ENCODE results near the gene FBN1. TPM values are rescaled to one million over a fixed set of nuclear protein-coding genes. Genes with fewer than 3 reads are reported as not detected.
A peak's percentile ranks its signal among the peaks of the same experiment; 100 is the strongest.

FBN1 gene
- total and polyA plus RNA-seq, 2 experiments from 2014 or later = 2.1 to 5.3 TPM

DNA sequence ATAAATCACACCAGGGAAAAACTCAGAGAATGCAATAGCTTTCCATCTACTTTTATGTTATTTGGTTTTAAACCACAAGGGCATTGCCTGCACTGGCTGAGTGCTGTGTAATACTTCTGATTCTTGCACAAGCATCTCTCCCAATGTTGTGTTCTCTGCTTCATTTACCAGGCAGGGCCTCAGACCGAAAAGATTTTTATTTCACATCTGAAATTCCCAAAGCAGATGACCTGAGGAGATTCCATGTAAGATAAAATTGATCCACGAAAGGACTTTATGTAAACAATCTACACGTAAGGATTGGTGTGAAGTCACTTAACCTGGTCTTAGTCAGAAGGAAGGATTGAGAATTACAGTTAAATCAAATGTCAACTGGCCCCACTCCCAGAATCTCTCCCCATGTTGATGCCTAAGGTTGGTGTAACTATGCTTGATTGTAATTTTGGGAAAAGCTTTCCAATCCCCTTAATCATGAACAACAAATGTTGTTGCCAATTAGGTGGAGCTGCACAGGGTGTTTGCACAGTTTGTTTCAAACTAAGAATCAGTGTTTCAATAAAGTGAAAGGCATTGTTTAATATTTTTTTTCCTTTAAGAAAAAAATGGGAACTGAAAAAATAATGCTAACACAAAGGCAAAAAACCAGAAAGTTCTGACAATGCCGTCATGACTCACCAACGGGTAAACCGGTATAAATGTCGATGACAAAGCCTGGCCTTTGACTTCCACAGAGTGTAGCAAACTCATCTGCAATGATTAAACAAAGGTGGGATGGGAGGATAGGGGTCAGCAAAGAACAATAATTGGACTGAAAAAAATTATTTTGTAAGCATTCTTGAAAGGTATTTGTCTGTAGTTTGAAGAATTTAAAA is 185.7 kb downstream of the FBN1 start:
- Histone ChIP-seq H3K27ac (no peak overlapping the region), H3K36me3 (no peaks in the 10 kb centered on the region)
- TF ChIP-seq, protein P1, sequence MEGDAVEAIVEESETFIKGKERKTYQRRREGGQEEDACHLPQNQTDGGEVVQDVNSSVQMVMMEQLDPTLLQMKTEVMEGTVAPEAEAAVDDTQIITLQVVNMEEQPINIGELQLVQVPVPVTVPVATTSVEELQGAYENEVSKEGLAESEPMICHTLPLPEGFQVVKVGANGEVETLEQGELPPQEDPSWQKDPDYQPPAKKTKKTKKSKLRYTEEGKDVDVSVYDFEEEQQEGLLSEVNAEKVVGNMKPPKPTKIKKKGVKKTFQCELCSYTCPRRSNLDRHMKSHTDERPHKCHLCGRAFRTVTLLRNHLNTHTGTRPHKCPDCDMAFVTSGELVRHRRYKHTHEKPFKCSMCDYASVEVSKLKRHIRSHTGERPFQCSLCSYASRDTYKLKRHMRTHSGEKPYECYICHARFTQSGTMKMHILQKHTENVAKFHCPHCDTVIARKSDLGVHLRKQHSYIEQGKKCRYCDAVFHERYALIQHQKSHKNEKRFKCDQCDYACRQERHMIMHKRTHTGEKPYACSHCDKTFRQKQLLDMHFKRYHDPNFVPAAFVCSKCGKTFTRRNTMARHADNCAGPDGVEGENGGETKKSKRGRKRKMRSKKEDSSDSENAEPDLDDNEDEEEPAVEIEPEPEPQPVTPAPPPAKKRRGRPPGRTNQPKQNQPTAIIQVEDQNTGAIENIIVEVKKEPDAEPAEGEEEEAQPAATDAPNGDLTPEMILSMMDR (IDR thresholded peaks at IDR 0.05; ENCODE audit: low read depth, low read length) = no peak

DNA sequence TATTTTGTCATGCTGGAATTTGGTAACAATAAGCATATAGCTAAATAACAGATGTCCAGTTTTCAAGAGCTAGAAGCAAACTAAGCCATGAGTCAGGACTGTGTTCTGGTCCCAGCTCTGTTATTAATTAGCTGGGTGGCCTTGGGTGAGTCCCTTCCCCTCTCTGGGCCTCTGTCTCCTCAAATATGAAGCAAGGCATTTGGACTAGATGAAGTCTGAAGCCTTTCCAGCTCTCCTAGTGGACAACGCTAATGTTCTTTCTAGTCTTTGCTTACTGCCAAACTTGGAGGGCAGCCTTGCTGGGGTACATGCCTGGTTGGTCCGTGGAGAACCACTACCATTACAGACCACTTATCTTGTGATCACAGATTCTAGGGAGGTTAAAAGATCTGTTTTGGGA is 186.6 kb downstream of the FBN1 start:
- Histone ChIP-seq H3K36me3 (no peaks in the 10 kb centered on the region), H3K27me3 (no peaks in the 10 kb centered on the region), H3K27ac (no peak overlapping the region), H3K9me3 (ENCODE audit: low read depth) (no peaks in the 10 kb centered on the region), H3K4me1 (ENCODE audit: low read depth) (no peaks in the 10 kb centered on the region), H3K4me3 (no peak overlapping the region)
- TF ChIP-seq, protein P1 (IDR thresholded peaks at IDR 0.05; ENCODE audit: low read depth, low read length) = no peak
- no peak for DNase-seq (ENCODE audit: low read depth in 1 of 2, low spot score in 1 of 2)

More for the DNA sequence above, 185.7 kb downstream of the FBN1 start:
- DNase-seq (ENCODE audit: low read depth in 1 of 2, low spot score in 1 of 2) = peak in 1 of 2 donors; percentile 57
- Histone ChIP-seq H3K4me1 (ENCODE audit: low read depth) (no peaks in the 10 kb centered on the region), H3K9me3 (ENCODE audit: low read depth) (no peaks in the 10 kb centered on the region), H3K27me3 (no peaks in the 10 kb centered on the region), H3K4me3 (no peak overlapping the region)

DNA sequence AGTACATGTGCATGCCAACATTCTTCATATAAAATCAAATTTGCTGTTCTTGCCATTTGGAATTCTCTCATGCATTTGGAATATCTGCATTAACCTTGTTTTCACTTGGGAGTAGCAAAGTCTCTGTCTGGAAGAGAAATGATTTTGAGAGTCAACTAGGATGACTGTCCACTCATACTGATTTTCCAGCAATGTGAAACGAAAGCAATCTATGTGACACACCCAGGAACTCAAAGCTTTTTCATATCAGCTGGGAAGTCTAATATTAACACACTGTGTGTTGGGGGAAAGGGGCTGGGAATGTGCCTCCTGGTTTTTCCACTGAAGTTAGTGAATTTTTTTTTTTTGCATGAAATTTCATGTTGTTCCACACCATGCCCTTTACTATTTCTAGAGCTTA is 189.4 kb downstream of the FBN1 start:
- DNase-seq (ENCODE audit: low read depth in 1 of 2, low spot score in 1 of 2) = no peak
- H3K4me1 ChIP-seq (ENCODE audit: low read depth) = peaks cover 14% of the 10 kb centered on the region
- no peaks in the 10 kb centered on the region for H3K27me3 ChIP-seq
- no peak overlapping the region for H3K4me3 ChIP-seq
- H3K9me3 ChIP-seq (ENCODE audit: low read depth) = no peaks in the 10 kb centered on the region
- TF ChIP-seq, protein P1 (IDR thresholded peaks at IDR 0.05; ENCODE audit: low read depth, low read length) = no peak
- no peaks in the 10 kb centered on the region for H3K36me3 ChIP-seq
- no peak overlapping the region for H3K27ac ChIP-seq

DNA sequence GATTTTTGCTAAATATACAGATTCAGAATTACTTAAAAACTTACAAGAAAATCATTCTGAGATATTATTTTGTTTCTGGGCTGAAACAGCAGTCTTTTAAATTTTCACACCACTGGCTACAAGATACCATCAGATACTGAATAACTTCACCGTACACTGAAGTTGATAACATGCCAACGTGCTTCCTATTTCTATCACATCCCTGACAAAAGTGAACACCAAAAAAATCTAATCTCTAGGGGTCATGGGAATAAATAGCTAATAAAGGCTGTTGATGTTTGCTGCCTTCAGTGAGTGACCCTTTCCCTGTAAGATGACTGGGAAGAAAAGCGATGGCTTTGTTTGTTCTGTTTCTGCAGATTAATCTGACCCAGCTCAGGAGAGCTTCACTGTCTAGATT is 193.8 kb downstream of the FBN1 start:
- DNase-seq (ENCODE audit: low read depth in 1 of 2, low spot score in 1 of 2) = no peak
- TF ChIP-seq, protein P1 (IDR thresholded peaks at IDR 0.05; ENCODE audit: low read depth, low read length) = no peak
- Histone ChIP-seq H3K27ac (no peak overlapping the region), H3K9me3 (ENCODE audit: low read depth) (no peaks in the 10 kb centered on the region), H3K27me3 (no peaks in the 10 kb centered on the region), H3K36me3 (no peaks in the 10 kb centered on the region), H3K4me1 (ENCODE audit: low read depth) (peaks cover 22% of the 10 kb centered on the region), H3K4me3 (no peak overlapping the region)

DNA sequence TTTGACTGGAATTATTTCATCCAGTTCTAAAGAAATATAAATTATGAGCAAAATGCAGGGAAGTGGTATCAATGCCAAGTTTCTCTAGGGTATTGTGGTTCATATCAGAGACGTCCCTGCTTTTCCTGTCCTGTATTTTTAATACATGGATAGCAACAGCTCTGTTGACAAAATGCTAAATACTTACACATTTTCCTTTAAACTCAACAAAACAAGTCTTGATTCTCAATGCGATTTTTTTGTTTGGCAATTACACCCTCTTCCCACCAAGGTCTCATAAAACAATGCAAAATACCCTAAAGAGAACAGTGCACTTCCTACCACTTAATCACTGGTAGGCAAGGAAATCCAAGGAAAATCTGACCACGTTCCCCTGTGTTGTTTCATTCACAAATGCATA is 194.3 kb downstream of the FBN1 start:
- peaks cover 22% of the 10 kb centered on the region for H3K4me1 ChIP-seq (ENCODE audit: low read depth)
- DNase-seq (ENCODE audit: low read depth in 1 of 2, low spot score in 1 of 2) = no peak
- TF ChIP-seq, protein P1 (IDR thresholded peaks at IDR 0.05; ENCODE audit: low read depth, low read length) = no peak
- no peaks in the 10 kb centered on the region for H3K27me3 ChIP-seq
- H3K4me3 ChIP-seq = no peak overlapping the region
- no peak overlapping the region for H3K27ac ChIP-seq
- no peaks in the 10 kb centered on the region for H3K36me3 ChIP-seq
- no peaks in the 10 kb centered on the region for H3K9me3 ChIP-seq (ENCODE audit: low read depth)
